Measurements from ENCODE around the gene TLCD3B.

DNA sequence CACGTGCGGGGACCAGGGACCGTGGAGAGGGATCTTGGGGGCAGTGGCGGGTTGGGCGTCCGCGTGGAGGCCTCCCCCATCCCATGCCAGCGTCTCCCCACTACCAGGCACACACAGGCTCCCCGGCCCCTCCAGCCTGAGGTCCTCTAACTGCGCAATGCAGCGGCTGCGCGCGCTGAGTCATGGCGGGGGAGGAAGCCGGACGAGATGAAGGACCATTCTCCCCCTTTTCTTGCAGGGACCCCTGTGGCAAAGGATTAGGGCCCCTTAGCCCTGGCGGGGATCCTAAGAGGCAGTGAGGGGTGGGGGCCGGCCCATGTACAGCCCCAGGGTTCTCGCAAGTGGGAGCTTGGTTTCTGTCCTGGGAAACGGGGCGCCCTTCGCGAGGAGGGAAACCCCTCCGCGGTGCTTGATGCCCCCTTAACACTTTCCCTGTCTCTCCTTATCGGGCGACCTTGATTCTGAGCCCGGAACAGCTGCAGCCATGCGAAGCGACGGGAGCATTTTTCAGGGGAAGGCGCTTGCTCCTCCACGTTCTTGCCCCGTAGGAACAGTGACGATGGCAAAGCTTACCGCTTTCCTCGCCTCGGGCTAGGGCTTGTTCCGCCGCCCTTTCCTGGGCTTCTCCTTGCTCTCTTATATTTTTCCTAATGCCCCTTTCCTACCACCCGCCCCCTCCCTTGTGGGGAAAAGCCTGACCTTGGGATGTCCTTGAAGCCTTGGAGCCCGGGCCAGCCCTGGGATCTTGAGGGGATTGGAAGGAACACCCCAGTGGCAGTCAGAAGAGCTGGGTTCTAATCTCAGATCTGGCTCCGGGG is 35.1 kb upstream of the TLCD3B start:
- TF ChIP-seq EZH2 (IDR thresholded peaks at IDR 0.05) (no peak), POLR2AphosphoS5 (IDR thresholded peaks at IDR 0.05; ENCODE audit: borderline replicate concordance, low read depth, low read length) (no peak), FOXP2 (optimal IDR thresholded peaks at IDR 0.05; ENCODE audit: control extremely low read depth, extremely low read length, insufficient read depth) (no peak)

Data from SK-N-MC (cell line).